ENCODE results near the gene SHROOM3.

SHROOM3 gene

DNA sequence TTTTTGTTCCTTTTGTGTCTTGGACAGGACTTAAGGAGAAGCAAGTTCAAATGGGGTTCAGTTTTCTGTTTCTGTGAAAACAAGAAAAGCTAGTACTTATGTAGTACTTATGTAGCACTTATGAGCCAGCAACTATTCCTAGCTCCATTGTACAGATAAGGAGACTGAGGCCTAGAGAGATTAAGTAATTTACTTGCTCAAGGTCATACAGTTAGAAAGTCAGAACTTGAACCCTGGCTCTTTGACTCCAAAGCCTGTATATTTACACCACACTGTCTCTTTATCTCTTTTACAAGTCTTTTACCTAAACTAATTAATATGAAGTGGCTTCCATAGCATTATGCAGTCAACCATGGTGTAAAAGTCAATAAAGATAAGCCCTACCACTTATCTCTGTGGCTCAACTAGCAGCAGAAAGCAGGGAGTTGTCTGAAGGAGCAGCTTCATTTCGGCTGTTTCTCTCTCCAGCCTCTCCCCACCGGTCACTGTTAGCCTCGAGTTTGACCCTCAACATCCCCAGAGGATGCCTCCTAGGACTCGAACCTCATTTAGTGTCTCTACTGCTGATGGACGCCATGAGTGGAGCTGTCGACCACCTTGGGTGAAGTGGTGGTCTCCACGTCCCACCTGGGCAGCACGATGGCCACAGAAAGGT lies 209.9 kb downstream of the SHROOM3 start:
- ChIA-PET POLR2A (interaction anchor here (0.6 kb wide), 1 partner anchor 20 kb away, joined by 4 read pairs; no protein-coding TSS in a partner anchor), CTCF (interaction anchor here (1.0 kb wide), 2 partner anchors 10 to 11 kb away, joined by 3 read pairs; no protein-coding TSS in a partner anchor)
- H3K4me3 ChIP-seq (ENCODE audit: low read depth, low read length) = no peak overlapping the region
- TF ChIP-seq, protein P1, sequence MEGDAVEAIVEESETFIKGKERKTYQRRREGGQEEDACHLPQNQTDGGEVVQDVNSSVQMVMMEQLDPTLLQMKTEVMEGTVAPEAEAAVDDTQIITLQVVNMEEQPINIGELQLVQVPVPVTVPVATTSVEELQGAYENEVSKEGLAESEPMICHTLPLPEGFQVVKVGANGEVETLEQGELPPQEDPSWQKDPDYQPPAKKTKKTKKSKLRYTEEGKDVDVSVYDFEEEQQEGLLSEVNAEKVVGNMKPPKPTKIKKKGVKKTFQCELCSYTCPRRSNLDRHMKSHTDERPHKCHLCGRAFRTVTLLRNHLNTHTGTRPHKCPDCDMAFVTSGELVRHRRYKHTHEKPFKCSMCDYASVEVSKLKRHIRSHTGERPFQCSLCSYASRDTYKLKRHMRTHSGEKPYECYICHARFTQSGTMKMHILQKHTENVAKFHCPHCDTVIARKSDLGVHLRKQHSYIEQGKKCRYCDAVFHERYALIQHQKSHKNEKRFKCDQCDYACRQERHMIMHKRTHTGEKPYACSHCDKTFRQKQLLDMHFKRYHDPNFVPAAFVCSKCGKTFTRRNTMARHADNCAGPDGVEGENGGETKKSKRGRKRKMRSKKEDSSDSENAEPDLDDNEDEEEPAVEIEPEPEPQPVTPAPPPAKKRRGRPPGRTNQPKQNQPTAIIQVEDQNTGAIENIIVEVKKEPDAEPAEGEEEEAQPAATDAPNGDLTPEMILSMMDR (IDR thresholded peaks at IDR 0.05; ENCODE audit: insufficient read depth, low read length, missing control alignments) = no peak
- DNase-seq (ENCODE audit: low read depth, low spot score) = no peak

DNA sequence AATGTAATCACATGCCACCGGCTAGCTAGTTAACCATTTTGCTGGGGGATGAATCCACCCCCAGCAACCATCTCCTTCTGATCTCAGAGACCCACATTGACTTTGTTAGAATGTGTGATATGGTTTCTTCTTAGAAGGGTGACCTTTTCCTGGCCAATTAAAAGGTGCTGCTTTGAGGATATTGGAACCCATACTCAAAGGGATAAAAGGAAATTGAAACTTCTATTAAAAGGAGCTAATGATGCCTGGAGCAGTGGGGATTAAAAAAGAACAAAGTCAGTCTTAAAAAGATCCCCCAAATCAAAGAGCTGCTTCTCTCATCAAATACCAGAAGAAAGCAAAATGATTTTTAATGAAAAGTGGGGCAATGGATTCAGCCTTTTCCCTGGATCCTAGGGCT lies 214.1 kb downstream of the SHROOM3 start:
- no peak for DNase-seq (ENCODE audit: low read depth, low spot score)
- H3K4me3 ChIP-seq (ENCODE audit: low read depth, low read length) = no peak overlapping the region
- TF ChIP-seq, protein P1 (IDR thresholded peaks at IDR 0.05; ENCODE audit: insufficient read depth, low read length, missing control alignments) = no peak
- ChIA-PET CTCF (interaction anchor here (0.7 to 1.4 kb wide), 3 partner anchors 9 to 63 kb away, joined by 3 to 5 read pairs (median 4); no protein-coding TSS in a partner anchor), POLR2A (no interaction called here)

DNA sequence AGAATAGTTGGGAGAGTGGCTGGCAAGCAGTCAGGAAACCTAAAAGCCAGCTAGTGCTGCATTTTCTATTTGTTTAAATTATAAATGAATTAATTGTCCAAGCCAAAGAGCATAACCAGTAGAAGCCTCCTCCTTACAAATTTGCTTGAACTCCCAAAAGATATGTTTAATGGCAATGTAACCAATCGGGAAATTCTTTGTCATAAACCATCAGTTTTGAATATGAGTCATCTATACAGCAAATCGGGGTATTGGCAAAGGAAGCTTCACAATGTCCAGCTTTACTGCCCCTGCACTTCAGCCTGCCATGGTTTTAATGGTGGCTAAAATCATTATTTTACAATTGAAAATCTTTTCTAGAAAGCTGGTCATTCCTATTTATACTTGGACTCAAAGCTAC lies 216.6 kb downstream of the SHROOM3 start:
- H3K4me3 ChIP-seq (ENCODE audit: low read depth, low read length) = no peak overlapping the region
- CTCF ChIA-PET = interaction anchor here (0.9 to 2.5 kb wide), 5 partner anchors 10 to 143 kb away, joined by 3 to 7 read pairs (median 5); no protein-coding TSS in a partner anchor
- POLR2A ChIA-PET = no interaction called here
- no peak for DNase-seq (ENCODE audit: low read depth, low spot score)
- TF ChIP-seq, protein P1 (IDR thresholded peaks at IDR 0.05; ENCODE audit: insufficient read depth, low read length, missing control alignments) = no peak

DNA sequence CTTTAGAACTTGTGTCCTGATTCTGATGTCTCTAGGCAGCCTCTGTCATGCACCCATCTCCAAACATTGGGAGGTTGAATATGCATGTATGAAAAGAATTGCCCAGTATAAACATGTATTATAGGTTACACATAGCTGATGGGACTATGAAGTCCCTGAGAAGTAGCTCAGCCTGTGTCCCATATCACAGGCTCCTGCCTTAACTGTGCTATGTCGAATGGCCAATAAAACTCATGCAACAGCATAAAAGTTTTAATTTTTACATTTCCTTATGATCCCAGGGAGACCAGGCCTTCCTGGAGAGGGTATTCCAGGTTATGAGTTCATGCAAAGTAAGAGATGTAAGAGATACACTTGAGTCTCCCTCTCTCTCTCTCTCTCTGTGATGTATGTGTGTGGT lies 217.4 kb downstream of the SHROOM3 start:
- ChIA-PET POLR2A (no interaction called here), CTCF (interaction anchor here (0.9 to 2.5 kb wide), 4 partner anchors 12 to 144 kb away, joined by 4 to 7 read pairs (median 4); no protein-coding TSS in a partner anchor)
- TF ChIP-seq, protein P1 (IDR thresholded peaks at IDR 0.05; ENCODE audit: insufficient read depth, low read length, missing control alignments) = no peak
- no peak for DNase-seq (ENCODE audit: low read depth, low spot score)
- H3K4me3 ChIP-seq (ENCODE audit: low read depth, low read length) = no peak overlapping the region

DNA sequence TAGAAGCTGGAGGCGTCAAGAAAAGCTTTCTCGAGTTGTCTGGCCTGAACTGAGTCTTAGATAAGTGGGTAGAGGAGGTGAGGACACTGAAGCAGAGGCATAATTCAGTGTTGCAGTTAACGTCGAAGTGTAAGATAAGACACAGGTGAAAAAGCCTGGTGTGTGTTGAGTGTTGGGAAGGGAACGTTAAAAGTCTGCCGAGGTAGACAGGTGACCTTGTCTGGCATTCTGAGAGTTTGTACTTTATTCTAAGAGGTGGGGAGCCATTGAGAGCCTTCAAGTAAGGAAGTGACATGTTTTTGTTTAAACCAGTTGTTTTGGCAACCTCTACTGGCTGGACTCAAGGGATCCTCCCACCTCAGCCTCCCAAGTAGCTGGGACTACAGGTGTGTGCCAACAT lies 219.1 kb downstream of the SHROOM3 start:
- H3K4me3 ChIP-seq (ENCODE audit: low read depth, low read length) = no peak overlapping the region

DNA sequence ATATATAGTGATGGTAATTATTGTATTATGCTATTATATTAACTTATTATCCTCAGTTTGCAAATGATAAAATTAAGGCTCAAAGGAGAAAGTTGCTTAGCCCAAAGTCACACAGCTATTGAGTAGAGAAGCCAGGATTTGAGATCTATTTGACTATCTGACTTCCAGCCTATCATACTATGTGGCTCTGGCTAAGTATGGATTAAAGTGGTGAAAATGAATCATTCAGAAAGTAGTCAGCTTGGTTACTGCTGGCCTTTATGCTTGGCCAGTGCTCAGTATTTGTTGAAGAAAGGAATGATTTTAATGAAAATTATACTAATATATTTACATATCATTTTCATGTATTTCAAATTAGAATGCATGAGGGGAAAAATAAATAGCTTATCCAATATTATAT lies 219.8 kb downstream of the SHROOM3 start:
- TF ChIP-seq, protein P1 (IDR thresholded peaks at IDR 0.05; ENCODE audit: insufficient read depth, low read length, missing control alignments) = no peak
- ChIA-PET CTCF (interaction anchor here (1.1 to 1.3 kb wide), 4 partner anchors 10 to 142 kb away, joined by 3 read pairs; no protein-coding TSS in a partner anchor), POLR2A (interaction anchor here (0.6 kb wide), 1 partner anchor 54 kb away, joined by 3 read pairs; no protein-coding TSS in a partner anchor)
- no peak for DNase-seq (ENCODE audit: low read depth, low spot score)
- no peak overlapping the region for H3K4me3 ChIP-seq (ENCODE audit: low read depth, low read length)

More for the DNA sequence above, 219.1 kb downstream of the SHROOM3 start:
- no peak for DNase-seq (ENCODE audit: low read depth, low spot score)
- ChIA-PET CTCF (interaction anchor here (1.3 kb wide), 2 partner anchors 41 to 104 kb away, joined by 3 read pairs; no protein-coding TSS in a partner anchor), POLR2A (no interaction called here)
- TF ChIP-seq, protein P1 (IDR thresholded peaks at IDR 0.05; ENCODE audit: insufficient read depth, low read length, missing control alignments) = no peak
